GF-D8 (cell line): Measurements from ENCODE around the gene COBLL1.
"Not testable (repeated sequence)": the region's sequence is repeated elsewhere in the genome, so short reads cannot be mapped to it uniquely, and the experiment has no call there.

Source experiments
- DNase-seq: peaks from one replicate; lab custom pipeline; 2025; lab: John Stamatoyannopoulos, UW

The COBLL1 gene

GRCh38 chr2:164841719-164842623, at the start of gene COBLL1:
Gene COBLL1, minus strand, starts transcription at chr2:164841823. Its CDS starts 627 bp downstream, at chr2:164841196.
- no peak for DNase-seq

GRCh38 chr2:164890544-164890943, 48.9 kb upstream of the COBLL1 start:
- DNase-seq = no peak

GRCh38 chr2:164888592-164888991, 47.0 kb upstream of the COBLL1 start:
- no peak for DNase-seq

- no peak for DNase-seq
Measured at GRCh38 chr2:164887434-164888144, 46.0 kb upstream of the COBLL1 start.

- DNase-seq = no peak
Measured at GRCh38 chr2:164882276-164882675, 40.7 kb upstream of the COBLL1 start.

- no peak for DNase-seq
Measured at GRCh38 chr2:164881524-164881923, 39.9 kb upstream of the COBLL1 start.

- DNase-seq = no peak
Measured at GRCh38 chr2:164879901-164880535, 38.4 kb upstream of the COBLL1 start.

- no peak for DNase-seq
Measured at GRCh38 chr2:164877927-164878326, 36.3 kb upstream of the COBLL1 start.

GRCh38 chr2:164877169-164877568, 35.5 kb upstream of the COBLL1 start:
- DNase-seq = no peak

GRCh38 chr2:164875334-164876205, 33.9 kb upstream of the COBLL1 start:
- no peak for DNase-seq

- DNase-seq = no peak
Measured at GRCh38 chr2:164873210-164873908, 31.7 kb upstream of the COBLL1 start.

- DNase-seq = no peak
Measured at GRCh38 chr2:164871404-164871803, 29.8 kb upstream of the COBLL1 start.

GRCh38 chr2:164869420-164869772, 27.8 kb upstream of the COBLL1 start:
- no peak for DNase-seq

- no peak for DNase-seq
Measured at GRCh38 chr2:164868563-164869419, 27.2 kb upstream of the COBLL1 start.

- no peak for DNase-seq
Measured at GRCh38 chr2:164867779-164868397, 26.3 kb upstream of the COBLL1 start.

GRCh38 chr2:164866381-164866780, 24.8 kb upstream of the COBLL1 start:
- DNase-seq = not testable (repeated sequence)

- DNase-seq = no peak
Measured at GRCh38 chr2:164860694-164861042, 19.0 kb upstream of the COBLL1 start.

GRCh38 chr2:164859906-164860693, 18.5 kb upstream of the COBLL1 start:
- DNase-seq = not testable (repeated sequence)

- no peak for DNase-seq
Measured at GRCh38 chr2:164859251-164859818, 17.7 kb upstream of the COBLL1 start.
